Measurements from ENCODE around the gene CACNG1.

DNA sequence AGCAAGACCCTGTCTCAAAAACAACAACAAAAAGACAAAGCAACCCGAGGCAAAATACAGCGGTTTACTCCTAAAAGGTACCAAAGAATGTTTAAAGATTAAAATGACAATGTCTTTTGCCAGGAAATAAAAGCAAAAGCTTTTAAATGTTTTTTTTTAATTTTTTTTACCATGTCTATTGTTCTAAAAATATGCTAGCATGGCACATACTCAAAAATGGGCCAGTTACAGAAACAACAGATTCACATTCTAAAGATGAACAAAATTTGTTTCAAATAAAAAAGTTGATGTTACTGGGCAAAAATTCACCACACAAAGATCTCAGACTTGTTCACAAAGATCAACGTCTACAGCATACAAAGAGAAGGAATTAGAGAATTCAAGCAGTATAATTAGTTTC is 41.1 kb downstream of the CACNG1 start:
- TF ChIP-seq, protein P1, sequence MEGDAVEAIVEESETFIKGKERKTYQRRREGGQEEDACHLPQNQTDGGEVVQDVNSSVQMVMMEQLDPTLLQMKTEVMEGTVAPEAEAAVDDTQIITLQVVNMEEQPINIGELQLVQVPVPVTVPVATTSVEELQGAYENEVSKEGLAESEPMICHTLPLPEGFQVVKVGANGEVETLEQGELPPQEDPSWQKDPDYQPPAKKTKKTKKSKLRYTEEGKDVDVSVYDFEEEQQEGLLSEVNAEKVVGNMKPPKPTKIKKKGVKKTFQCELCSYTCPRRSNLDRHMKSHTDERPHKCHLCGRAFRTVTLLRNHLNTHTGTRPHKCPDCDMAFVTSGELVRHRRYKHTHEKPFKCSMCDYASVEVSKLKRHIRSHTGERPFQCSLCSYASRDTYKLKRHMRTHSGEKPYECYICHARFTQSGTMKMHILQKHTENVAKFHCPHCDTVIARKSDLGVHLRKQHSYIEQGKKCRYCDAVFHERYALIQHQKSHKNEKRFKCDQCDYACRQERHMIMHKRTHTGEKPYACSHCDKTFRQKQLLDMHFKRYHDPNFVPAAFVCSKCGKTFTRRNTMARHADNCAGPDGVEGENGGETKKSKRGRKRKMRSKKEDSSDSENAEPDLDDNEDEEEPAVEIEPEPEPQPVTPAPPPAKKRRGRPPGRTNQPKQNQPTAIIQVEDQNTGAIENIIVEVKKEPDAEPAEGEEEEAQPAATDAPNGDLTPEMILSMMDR (IDR thresholded peaks at IDR 0.05) = no peak
- TF ChIP-seq EZH2 (IDR thresholded peaks at IDR 0.05) = no peak

All from neural progenitor cell (in vitro differentiated cells).